Measurements from ENCODE around the gene RBM12. TPM values are rescaled to one million over a fixed set of nuclear protein-coding genes. Genes with fewer than 3 reads are reported as not detected.
A peak's percentile ranks its signal among the peaks of the same experiment; 100 is the strongest.

RBM12 gene
- total RNA-seq, 1 donor from 2014 or later: 70.5 TPM

DNA sequence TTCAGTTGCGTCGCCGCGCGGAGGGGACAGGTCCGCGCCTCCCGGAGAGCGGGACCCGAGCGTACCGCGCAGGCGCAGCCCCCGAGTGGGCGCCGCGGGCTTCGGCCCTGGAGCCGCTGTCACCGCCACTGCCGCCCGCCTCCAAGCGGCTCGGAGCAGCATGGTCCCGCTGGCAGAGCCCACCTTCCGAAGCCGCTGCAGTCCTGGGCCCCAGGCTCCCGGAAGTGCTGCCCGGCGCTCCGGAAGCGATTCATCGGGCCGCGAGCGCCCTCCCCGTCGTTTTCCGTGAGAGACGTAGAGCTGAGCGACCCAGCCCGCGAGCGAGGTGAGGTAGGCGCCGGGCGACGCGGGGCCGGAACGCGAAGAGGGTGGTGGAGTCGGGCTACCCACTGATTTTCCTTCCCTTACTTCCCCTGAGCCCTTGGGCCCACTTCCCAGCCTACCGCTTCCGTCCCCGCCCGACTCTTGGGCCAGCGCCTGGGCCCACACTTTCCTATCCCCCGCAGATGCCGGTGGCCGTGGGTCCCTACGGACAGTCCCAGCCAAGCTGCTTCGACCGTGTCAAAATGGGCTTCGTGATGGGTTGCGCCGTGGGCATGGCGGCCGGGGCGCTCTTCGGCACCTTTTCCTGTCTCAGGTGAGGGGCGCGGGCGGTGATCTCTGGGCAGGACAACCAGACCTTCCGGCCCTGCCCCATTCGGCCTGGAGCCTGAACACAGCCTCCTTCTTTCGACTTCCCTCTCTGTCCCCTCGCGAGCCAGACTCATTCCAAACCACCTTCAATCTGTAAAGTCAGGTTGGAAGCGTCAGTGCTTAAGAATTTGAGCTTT, 34.6 kb upstream of the RBM12 start, which contains the start of the genes NFS1 and ROMO1:
NFS1 (minus strand) TSS at position 226 of the 830 bp plus-strand sequence; CDS start at position 162, 64 bp downstream.
ROMO1 (plus strand) TSS at position 279 of the 830 bp plus-strand sequence; CDS start at position 507, 228 bp downstream.
- Histone ChIP-seq H3K4me3 (peak within 1 kb of the TSS; percentile 82), H3K27ac (peak within 1 kb of the TSS; percentile 93), H3K9me3 (no peaks in the 10 kb centered on the region), H3K27me3 (ENCODE audit: low read depth) (no peaks in the 10 kb centered on the region), H3K36me3 (peaks cover 52% of the 10 kb centered on the region), H3K4me1 (peaks cover 28% of the 10 kb centered on the region)
- ATAC-seq (peak; percentile 95 to 96), DNase-seq (peak; percentile 91)
- TF ChIP-seq, protein P1, sequence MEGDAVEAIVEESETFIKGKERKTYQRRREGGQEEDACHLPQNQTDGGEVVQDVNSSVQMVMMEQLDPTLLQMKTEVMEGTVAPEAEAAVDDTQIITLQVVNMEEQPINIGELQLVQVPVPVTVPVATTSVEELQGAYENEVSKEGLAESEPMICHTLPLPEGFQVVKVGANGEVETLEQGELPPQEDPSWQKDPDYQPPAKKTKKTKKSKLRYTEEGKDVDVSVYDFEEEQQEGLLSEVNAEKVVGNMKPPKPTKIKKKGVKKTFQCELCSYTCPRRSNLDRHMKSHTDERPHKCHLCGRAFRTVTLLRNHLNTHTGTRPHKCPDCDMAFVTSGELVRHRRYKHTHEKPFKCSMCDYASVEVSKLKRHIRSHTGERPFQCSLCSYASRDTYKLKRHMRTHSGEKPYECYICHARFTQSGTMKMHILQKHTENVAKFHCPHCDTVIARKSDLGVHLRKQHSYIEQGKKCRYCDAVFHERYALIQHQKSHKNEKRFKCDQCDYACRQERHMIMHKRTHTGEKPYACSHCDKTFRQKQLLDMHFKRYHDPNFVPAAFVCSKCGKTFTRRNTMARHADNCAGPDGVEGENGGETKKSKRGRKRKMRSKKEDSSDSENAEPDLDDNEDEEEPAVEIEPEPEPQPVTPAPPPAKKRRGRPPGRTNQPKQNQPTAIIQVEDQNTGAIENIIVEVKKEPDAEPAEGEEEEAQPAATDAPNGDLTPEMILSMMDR (IDR thresholded peaks at IDR 0.05): peak; percentile 37
- intact Hi-C loops (cut with DNase I): no loop called here

DNA sequence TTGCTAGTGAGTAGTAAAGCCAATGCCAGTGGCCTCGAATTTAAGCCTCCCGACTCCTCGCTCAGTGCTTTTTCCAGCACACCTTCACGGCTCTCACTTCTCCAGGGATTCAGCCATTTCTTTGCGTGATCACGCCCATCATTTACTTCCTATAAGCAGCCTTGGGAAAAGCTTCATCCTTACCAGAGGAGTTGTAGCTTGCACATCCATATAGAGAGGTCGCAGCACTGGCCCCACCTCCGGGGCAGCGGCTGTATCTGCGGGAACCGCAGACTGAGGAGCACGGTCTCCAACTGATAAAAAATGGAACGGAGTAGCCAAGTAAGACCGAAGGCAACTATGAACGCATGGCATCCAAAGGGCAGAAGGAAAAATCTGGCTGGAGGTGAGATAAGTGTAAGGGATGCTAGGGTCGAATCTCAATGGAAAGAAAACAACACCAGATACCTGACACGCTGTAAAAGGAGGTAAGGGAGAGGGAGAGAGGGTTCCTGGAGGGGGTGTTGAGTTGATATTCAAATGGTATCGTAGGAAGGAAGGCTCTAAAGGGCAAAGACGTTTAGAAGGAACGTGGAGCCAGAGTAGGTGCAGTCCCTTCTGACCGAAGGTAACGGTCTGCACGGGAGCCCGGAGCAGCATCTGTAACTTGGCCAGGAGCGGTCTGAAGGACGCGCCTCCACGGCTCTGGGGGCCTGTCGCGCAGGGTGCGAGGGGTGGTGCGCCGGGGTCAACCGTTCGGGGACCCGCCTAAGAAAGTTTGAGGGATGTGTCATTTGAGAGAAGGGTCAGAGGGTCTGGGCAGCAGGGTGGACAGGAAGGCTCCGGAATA, 33.8 kb upstream of the RBM12 start:
- peaks cover 52% of the 10 kb centered on the region for H3K36me3 ChIP-seq
- peak overlapping the region; percentile 93 for H3K27ac ChIP-seq
- no peaks in the 10 kb centered on the region for H3K27me3 ChIP-seq (ENCODE audit: low read depth)
- no peaks in the 10 kb centered on the region for H3K9me3 ChIP-seq
- intact Hi-C loops (cut with DNase I): no loop called here
- H3K4me3 ChIP-seq: peak overlapping the region; percentile 82
- TF ChIP-seq, protein P1 (IDR thresholded peaks at IDR 0.05): no peak
- peaks cover 28% of the 10 kb centered on the region for H3K4me1 ChIP-seq
- no peak for DNase-seq
- peak; percentile 64 to 65 for ATAC-seq

DNA sequence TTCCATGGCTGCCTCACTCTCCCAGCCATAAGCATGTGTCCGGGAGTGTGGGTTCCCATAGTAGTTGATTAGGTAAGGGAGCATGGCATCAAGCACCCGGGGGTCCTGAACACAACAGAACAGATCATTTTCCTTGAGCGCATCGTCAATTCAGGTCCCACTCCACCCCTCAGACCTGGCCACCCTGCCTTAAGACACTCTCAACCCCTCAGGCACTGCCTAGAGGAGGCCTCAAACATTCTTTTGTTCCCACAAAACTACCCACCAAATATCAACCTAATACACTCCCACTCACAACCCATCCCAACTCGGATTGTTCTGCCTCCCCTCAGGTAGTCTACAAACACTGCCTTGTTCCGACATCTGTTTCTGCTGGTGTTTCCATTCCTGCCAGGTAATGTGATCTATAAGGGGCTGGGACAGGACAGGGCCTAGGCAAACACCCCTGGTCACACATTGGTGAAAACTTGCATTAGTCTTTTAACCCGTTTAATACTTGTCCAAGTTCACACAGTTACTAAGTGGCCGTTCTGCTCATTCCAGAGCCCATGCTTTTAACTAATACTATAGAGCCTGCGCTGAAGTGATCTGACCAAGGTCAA, 33.1 kb upstream of the RBM12 start:
- H3K36me3 ChIP-seq: peaks cover 52% of the 10 kb centered on the region

DNA sequence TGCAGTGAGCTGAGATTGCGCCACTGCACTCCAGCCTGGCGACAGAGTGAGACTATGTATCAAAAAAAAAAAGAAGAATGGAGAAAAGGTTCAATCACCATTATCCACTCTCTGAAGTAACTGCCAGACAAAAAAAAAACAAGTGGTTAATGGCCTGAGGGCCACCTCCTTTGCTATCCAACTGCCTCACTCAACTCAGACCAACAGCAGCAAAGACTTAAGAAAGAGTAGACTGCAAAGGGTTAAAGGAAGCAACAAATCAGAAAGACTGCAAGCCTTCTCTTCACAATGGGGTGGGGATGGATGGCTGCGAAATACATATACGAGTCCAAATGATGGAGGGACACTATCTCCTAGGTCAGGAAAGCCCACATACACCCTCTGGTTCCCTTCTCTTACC, 31.3 kb upstream of the RBM12 start:
- DNase-seq: no peak
- H3K4me1 ChIP-seq: peaks cover 28% of the 10 kb centered on the region
- H3K27ac ChIP-seq: no peak overlapping the region
- H3K4me3 ChIP-seq: no peak overlapping the region
- intact Hi-C loops (cut with DNase I): no loop called here
- no peaks in the 10 kb centered on the region for H3K9me3 ChIP-seq
- TF ChIP-seq, protein P1 (IDR thresholded peaks at IDR 0.05): no peak
- no peaks in the 10 kb centered on the region for H3K27me3 ChIP-seq (ENCODE audit: low read depth)
- peaks cover 57% of the 10 kb centered on the region for H3K36me3 ChIP-seq
- ATAC-seq: no peak

More for the DNA sequence above, 33.1 kb upstream of the RBM12 start:
- Histone ChIP-seq H3K4me3 (peak overlapping the region; percentile 82), H3K27me3 (ENCODE audit: low read depth) (no peaks in the 10 kb centered on the region), H3K4me1 (peaks cover 28% of the 10 kb centered on the region), H3K9me3 (no peaks in the 10 kb centered on the region), H3K27ac (no peak overlapping the region)
- ATAC-seq: no peak
- TF ChIP-seq, protein P1 (IDR thresholded peaks at IDR 0.05): no peak
- no peak for DNase-seq
- intact Hi-C loops (cut with DNase I): no loop called here

DNA sequence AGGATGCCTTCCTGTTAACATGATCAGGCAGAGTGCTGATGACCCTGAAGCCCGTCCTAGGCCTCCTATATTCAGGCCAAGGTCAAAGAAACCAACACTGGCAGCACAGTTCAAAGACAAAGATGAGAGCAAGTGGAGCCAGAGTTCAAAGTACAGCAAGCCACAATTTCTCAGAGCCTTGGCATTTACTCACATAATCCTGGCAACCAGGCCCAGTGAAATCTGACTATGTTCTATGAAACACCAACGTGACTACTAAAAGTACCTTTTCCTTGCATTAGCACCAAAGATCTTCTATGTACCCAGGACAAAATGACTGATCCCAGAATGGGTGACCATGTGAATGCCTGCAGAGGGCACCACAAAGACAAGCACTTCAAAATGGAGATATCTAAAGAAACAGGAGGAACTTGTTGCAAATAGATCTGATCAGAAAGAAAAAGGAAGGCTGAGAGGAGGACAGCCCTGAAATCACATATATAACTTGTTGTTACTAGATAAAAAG, 30.6 kb upstream of the RBM12 start:
- no peaks in the 10 kb centered on the region for H3K27me3 ChIP-seq (ENCODE audit: low read depth)
- intact Hi-C loops (cut with DNase I): no loop called here
- peaks cover 62% of the 10 kb centered on the region for H3K36me3 ChIP-seq
- DNase-seq (no peak), ATAC-seq (no peak)
- H3K27ac ChIP-seq: no peak overlapping the region
- no peaks in the 10 kb centered on the region for H3K9me3 ChIP-seq
- peaks cover 22% of the 10 kb centered on the region for H3K4me1 ChIP-seq
- no peak overlapping the region for H3K4me3 ChIP-seq
- TF ChIP-seq, protein P1 (IDR thresholded peaks at IDR 0.05): no peak

All from lower lobe of right lung (tissue), 2 donors.